GM23338 (cell line): ENCODE measurements around the gene DHRS4L2. TPM values are rescaled to one million over a fixed set of nuclear protein-coding genes. Genes with fewer than 3 reads are reported as not detected.
"Not testable (repeated sequence)": the region's sequence is repeated elsewhere in the genome, so short reads cannot be mapped to it uniquely, and the experiment has no call there.

Experiments used
- ATAC-seq: fragments of 200-7000 bp; cut with Tn5 transposase; 3 replicates; pipeline ENCODE4 v1.9.1; 2020
- DNase-seq: peaks from one replicate; pipeline ENCODE4 v3.0.0-alpha.2; 2015; ENCODE audit warnings: low spot score
- H2AFZ ChIP-seq: fragments of 200-600 bp; sonication (generic); 2 replicates; pipeline ENCODE4 v1.8.0; 2016; ENCODE audit warnings: antibody characterized with exemption, mild to moderate bottlenecking, moderate library complexity
- H3F3A ChIP-seq: fragments of 200-600 bp; sonication (generic); replicated peaks from 2 replicates; pipeline ENCODE4 v1.8.0; 2017; ENCODE audit warnings: antibody characterized with exemption, mixed run types, low read depth
- H3K27ac ChIP-seq: fragments of 200-600 bp; sonication (generic); 2 replicates; pipeline ENCODE4 v1.6.1; 2016; ENCODE audit warnings: low read depth
- H3K27me3 ChIP-seq: fragments of 200-600 bp; sonication (generic); 2 replicates; pipeline ENCODE4 v1.8.0; 2016; ENCODE audit warnings: mild to moderate bottlenecking, mixed run types, moderate library complexity; ENCODE audit not compliant: insufficient read depth
- H3K36me3 ChIP-seq: fragments of 200-600 bp; sonication (generic); 2 replicates; pipeline ENCODE4 v1.8.0; 2016; ENCODE audit warnings: mild to moderate bottlenecking; ENCODE audit not compliant: insufficient read depth
- H3K4me1 ChIP-seq: fragments of 200-600 bp; sonication (generic); 2 replicates; pipeline ENCODE4 v1.8.0; 2016; ENCODE audit warnings: mild to moderate bottlenecking, moderate library complexity; ENCODE audit not compliant: insufficient read depth
- H3K4me2 ChIP-seq: fragments of 200-600 bp; sonication (generic); 2 replicates; pipeline ENCODE4 v1.7.1; 2017; ENCODE audit warnings: mixed run types
- H3K4me3 ChIP-seq: fragments of 200-600 bp; sonication (generic); 2 replicates; pipeline ENCODE4 v1.6.1; 2016; ENCODE audit warnings: mixed run types
- H3K79me2 ChIP-seq: fragments of 200-600 bp; sonication (generic); replicated peaks from 2 replicates; pipeline ENCODE4 v1.8.0; 2017; ENCODE audit warnings: mild to moderate bottlenecking; ENCODE audit not compliant: insufficient read depth
- H3K9me2 ChIP-seq: fragments of 200-600 bp; sonication (generic); 2 replicates; pipeline ENCODE4 v1.8.0; 2017; ENCODE audit not compliant: insufficient read depth
- H4K20me1 ChIP-seq: fragments of 200-600 bp; sonication (generic); replicated peaks from 2 replicates; pipeline ENCODE4 v1.8.0; 2017; ENCODE audit warnings: mild to moderate bottlenecking; ENCODE audit not compliant: insufficient read depth
- H3K27ac Mint-ChIP-seq: 2 replicates; pipeline ENCODE4 v1.8.0; 2020; ENCODE audit warnings: inconsistent platforms, mild to moderate bottlenecking, moderate library complexity, mixed read lengths
- H3K27me3 Mint-ChIP-seq: 3 replicates; pipeline ENCODE4 v1.8.0; 2022; ENCODE audit warnings: low read depth, mild to moderate bottlenecking, moderate library complexity, mixed read lengths, inconsistent platforms; ENCODE audit not compliant: insufficient read depth, poor library complexity
- H3K36me3 Mint-ChIP-seq: 3 replicates; pipeline ENCODE4 v1.8.0; 2021; ENCODE audit warnings: low read depth, mild to moderate bottlenecking, inconsistent platforms, moderate library complexity, mixed read lengths
- H3K4me1 Mint-ChIP-seq: 3 replicates; pipeline ENCODE4 v1.8.0; 2020; ENCODE audit warnings: mild to moderate bottlenecking, inconsistent platforms, mixed read lengths
- H3K4me3 Mint-ChIP-seq: 3 replicates; pipeline ENCODE4 v1.8.0; 2021; ENCODE audit warnings: moderate library complexity, mild to moderate bottlenecking, inconsistent platforms, mixed read lengths
- H3K9me3 Mint-ChIP-seq: 3 replicates; pipeline ENCODE4 v1.8.0; 2020; ENCODE audit warnings: moderate library complexity, mild to moderate bottlenecking, inconsistent platforms, mixed read lengths
- EZH2 ChIP-seq: fragments of 200-600 bp; sonication (generic); IDR thresholded peaks from one replicate; pipeline ENCODE4 v1.8.0; 2017; ENCODE audit warnings: antibody characterized with exemption, mild to moderate bottlenecking, low read depth; ENCODE audit not compliant: unreplicated experiment
- NANOG ChIP-seq: IDR thresholded peaks from 2 replicates; pipeline ENCODE4 v1.6.1; 2016; ENCODE audit warnings: antibody characterized with exemption, borderline replicate concordance
- POLR2AphosphoS5 ChIP-seq: IDR thresholded peaks from 2 replicates; pipeline ENCODE4 v1.6.1; 2016; ENCODE audit warnings: antibody characterized with exemption, low read depth
- ZNF331 ChIP-seq: fragments of 250-450 bp; sonication (Bioruptor Pico); IDR thresholded peaks from 2 replicates; pipeline ENCODE4 v1.5.0; 2020; ENCODE audit warnings: low read depth, mild to moderate bottlenecking, moderate library complexity
- polyA plus RNA-seq: library from polyadenylated mRNA; unstranded; fragments of >200 nt; fragmentation: Nextera tagmentation; extraction: Ambion mirVana; gene quantifications from 2 replicates; pipeline ENCODE4 v1.2.1, GENCODE V29; 2016
- total RNA-seq: library from RNA; depleted of rRNA; stranded (reverse); fragments of >200 nt; shearing (Covaris generic); gene quantifications from 2 replicates; pipeline ENCODE4 v1.2.3, GENCODE V29; 2014
- TF ChIP-seq, protein P1 (sequence below): fragments of 250-450 bp; sonication (Bioruptor Pico); IDR thresholded peaks from 2 replicates; pipeline ENCODE4 v1.5.0; 2020; ENCODE audit warnings: mild to moderate bottlenecking, moderate library complexity

Gene DHRS4L2
- total and polyA plus RNA-seq, 2 experiments from 2014 or later = 6.7 to 12.9 TPM

DNA sequence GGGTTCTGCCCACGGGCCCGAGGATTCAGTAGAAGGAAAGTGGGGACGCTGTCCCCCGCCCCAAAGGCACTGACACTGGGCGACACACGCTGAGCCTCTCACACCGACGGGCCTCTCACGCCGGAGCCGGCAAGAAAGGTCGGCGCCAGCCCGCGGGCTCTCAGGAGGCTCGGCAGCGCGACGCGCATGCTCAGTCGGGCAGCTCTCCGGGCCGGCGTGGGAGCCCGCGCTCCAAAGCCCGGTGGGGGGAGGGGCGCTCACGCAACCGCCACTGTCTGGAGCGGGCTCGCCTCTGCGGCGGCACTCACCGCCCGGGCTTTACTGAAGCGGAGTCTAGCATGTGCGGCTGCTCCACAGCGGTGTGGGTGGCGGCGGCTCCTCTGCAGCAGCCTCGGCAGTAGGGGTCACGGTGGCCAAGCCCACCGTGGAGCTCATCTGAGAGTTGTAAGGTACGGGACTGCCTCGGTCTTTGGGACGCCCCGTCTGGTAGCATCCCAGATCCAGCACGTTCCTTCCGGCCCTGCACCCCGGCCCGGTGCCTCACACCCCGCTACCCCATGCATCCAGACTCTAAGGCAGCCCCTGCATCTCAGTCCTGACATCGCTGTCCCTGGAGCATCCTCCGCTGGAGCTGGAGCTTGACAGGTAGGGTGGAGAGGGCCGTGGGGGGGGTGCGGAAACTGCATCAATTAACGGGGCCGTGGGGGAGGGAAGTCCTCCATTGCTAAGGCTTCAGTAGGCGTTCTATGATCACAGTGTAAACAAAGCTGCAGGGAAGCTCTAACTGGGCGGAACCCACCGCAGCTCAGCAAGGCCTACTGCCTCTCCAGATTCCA is 18.3 kb downstream of the DHRS4L2 start:
- H3K79me2 ChIP-seq, H3K36me3 ChIP-seq, H3F3A ChIP-seq, H3K9me3 Mint-ChIP-seq, H3K27me3 Mint-ChIP-seq, H3K4me1 ChIP-seq, H3K27ac ChIP-seq, H2AFZ ChIP-seq, H3K4me1 Mint-ChIP-seq, H3K27ac Mint-ChIP-seq, H3K9me2 ChIP-seq, H3K27me3 ChIP-seq, H3K36me3 Mint-ChIP-seq, H4K20me1 ChIP-seq: not testable (repeated sequence)
- H3K4me3 Mint-ChIP-seq = peak overlapping the region; percentile 40; the same call in 2 of the 3 replicates
- peak; percentile 40 for DNase-seq
- H3K4me2 ChIP-seq = peak overlapping the region; percentile 68; the same call in 1 of the 2 replicates
- ATAC-seq = peak; percentile 90
- H3K4me3 ChIP-seq = peak overlapping the region; percentile 50

DNA sequence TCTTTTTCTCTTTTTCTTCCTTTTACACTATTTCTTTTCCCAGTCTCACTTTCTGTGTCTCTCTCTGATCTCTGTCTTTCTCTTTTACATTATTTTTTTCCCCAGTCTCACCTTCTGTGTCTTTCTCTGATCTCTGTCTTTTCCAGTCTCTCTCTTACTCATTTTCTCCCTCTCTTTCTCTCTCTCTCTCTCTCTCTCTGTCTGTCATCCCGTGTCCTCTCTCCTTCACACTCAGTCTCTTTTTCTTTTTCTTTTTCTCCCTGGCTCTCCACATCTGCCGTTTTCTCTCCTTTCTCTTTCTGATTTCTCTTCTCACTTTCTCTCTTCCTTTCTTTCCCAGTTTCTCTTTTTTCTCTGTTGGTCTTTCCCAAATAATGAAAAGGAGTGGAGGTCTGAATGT is 22.3 kb downstream of the DHRS4L2 start:
- H3K27ac Mint-ChIP-seq = no peak overlapping the region
- peaks cover 5% of the 10 kb centered on the region; the same call in 2 of the 3 replicates for H3K4me1 Mint-ChIP-seq
- DNase-seq = no peak

DNA sequence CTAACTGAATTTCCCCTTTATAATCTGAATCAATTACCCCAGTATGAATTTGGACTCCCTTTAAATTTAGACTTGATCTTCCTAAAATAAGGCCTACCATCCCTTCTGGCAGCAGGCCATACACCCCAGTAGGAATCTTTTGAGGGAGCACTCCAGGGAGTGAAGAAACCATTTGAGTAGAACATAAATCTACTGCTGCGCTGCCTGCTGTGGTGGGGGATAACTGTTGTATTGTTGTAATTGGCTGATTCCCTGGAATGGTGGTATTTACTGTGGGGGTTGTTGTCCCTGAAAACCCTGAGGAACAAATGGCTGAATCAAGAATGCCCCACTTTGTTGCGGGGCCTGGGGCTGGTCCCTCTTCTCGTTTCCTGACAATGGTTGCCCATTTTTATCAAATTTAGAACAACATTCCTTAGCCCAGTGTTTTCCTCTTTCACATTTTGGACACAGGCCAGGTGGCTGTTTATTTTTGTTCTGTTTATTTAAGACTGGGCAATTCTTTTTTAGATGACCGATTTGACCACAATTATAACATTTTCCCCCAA is 24.1 kb downstream of the DHRS4L2 start:
- Mint-ChIP-seq H3K9me3 (peaks cover 26% of the 10 kb centered on the region; the same call in 2 of the 3 replicates), H3K27ac (peak overlapping the region; percentile 24; the same call in 1 of the 2 replicates)
- not testable (repeated sequence) for H3K36me3 Mint-ChIP-seq, H3K4me1 ChIP-seq, H3K27me3 Mint-ChIP-seq, H3K27me3 ChIP-seq, H3K79me2 ChIP-seq, H3F3A ChIP-seq, H3K4me1 Mint-ChIP-seq, H3K9me2 ChIP-seq, DNase-seq, H3K4me2 ChIP-seq, H3K36me3 ChIP-seq, H3K4me3 Mint-ChIP-seq, H3K27ac ChIP-seq, ATAC-seq, H3K4me3 ChIP-seq, H2AFZ ChIP-seq, H4K20me1 ChIP-seq

More for the DNA sequence above, 22.3 kb downstream of the DHRS4L2 start:
- Histone ChIP-seq H3F3A (no peaks in the 10 kb centered on the region), H3K9me2 (no peaks in the 10 kb centered on the region), H3K27me3 (no peaks in the 10 kb centered on the region), H4K20me1 (no peaks in the 10 kb centered on the region), H3K4me3 (no peak overlapping the region), H3K79me2 (no peaks in the 10 kb centered on the region), H3K36me3 (no peaks in the 10 kb centered on the region), H3K4me2 (no peak overlapping the region), H3K27ac (no peak overlapping the region), H3K4me1 (no peaks in the 10 kb centered on the region), H2AFZ (no peak overlapping the region)
- ATAC-seq = no peak
- peaks cover 4% of the 10 kb centered on the region for H3K27me3 Mint-ChIP-seq
- H3K36me3 Mint-ChIP-seq = no peaks in the 10 kb centered on the region
- H3K9me3 Mint-ChIP-seq = peaks cover 13% of the 10 kb centered on the region; the same call in 2 of the 3 replicates
- TF ChIP-seq, protein P1, sequence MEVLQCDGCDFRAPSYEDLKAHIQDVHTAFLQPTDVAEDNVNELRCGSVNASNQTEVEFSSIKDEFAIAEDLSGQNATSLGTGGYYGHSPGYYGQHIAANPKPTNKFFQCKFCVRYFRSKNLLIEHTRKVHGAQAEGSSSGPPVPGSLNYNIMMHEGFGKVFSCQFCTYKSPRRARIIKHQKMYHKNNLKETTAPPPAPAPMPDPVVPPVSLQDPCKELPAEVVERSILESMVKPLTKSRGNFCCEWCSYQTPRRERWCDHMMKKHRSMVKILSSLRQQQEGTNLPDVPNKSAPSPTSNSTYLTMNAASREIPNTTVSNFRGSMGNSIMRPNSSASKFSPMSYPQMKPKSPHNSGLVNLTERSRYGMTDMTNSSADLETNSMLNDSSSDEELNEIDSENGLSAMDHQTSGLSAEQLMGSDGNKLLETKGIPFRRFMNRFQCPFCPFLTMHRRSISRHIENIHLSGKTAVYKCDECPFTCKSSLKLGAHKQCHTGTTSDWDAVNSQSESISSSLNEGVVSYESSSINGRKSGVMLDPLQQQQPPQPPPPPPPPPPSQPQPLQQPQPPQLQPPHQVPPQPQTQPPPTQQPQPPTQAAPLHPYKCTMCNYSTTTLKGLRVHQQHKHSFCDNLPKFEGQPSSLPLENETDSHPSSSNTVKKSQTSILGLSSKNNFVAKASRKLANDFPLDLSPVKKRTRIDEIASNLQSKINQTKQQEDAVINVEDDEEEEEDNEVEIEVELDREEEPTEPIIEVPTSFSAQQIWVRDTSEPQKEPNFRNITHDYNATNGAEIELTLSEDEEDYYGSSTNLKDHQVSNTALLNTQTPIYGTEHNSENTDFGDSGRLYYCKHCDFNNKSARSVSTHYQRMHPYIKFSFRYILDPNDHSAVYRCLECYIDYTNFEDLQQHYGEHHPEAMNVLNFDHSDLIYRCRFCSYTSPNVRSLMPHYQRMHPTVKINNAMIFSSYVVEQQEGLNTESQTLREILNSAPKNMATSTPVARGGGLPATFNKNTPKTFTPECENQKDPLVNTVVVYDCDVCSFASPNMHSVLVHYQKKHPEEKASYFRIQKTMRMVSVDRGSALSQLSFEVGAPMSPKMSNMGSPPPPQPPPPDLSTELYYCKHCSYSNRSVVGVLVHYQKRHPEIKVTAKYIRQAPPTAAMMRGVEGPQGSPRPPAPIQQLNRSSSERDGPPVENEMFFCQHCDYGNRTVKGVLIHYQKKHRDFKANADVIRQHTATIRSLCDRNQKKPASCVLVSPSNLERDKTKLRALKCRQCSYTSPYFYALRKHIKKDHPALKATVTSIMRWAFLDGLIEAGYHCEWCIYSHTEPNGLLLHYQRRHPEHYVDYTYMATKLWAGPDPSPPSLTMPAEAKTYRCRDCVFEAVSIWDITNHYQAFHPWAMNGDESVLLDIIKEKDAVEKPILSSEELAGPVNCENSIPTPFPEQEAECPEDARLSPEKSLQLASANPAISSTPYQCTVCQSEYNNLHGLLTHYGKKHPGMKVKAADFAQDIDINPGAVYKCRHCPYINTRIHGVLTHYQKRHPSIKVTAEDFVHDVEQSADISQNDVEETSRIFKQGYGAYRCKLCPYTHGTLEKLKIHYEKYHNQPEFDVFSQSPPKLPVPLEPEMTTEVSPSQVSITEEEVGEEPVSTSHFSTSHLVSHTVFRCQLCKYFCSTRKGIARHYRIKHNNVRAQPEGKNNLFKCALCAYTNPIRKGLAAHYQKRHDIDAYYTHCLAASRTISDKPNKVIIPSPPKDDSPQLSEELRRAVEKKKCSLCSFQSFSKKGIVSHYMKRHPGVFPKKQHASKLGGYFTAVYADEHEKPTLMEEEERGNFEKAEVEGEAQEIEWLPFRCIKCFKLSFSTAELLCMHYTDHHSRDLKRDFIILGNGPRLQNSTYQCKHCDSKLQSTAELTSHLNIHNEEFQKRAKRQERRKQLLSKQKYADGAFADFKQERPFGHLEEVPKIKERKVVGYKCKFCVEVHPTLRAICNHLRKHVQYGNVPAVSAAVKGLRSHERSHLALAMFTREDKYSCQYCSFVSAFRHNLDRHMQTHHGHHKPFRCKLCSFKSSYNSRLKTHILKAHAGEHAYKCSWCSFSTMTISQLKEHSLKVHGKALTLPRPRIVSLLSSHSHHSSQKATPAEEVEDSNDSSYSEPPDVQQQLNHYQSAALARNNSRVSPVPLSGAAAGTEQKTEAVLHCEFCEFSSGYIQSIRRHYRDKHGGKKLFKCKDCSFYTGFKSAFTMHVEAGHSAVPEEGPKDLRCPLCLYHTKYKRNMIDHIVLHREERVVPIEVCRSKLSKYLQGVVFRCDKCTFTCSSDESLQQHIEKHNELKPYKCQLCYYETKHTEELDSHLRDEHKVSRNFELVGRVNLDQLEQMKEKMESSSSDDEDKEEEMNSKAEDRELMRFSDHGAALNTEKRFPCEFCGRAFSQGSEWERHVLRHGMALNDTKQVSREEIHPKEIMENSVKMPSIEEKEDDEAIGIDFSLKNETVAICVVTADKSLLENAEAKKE = no peak
- TF ChIP-seq EZH2 (no peak), ZNF331 (CRISPR knock-in tag) (no peak), NANOG (no peak), POLR2AphosphoS5 (no peak)
- no peak overlapping the region for H3K4me3 Mint-ChIP-seq
